Stomach (tissue), 9 donors: ENCODE measurements around the gene CACFD1. TPM values are rescaled to one million over a fixed set of nuclear protein-coding genes. Genes with fewer than 3 reads are reported as not detected.

ENCODE experiments used
- DNase-seq, 2 donors: peaks; one replicate each; pipeline versions ENCODE4 v3.0.0 to v3.0.0-alpha.2; 2013 to 2019
- H3K27ac ChIP-seq, 5 donors: fragments of 200-600 bp in 4 of 5; sonication (generic) in 4 of 5; one replicate each; pipeline ENCODE4 v1.5.1; 2013 to 2019; ENCODE audit warnings: mild to moderate bottlenecking in 1 of 5, moderate library complexity in 1 of 5
- H3K27me3 ChIP-seq, 3 donors: fragments of 200-600 bp; sonication (generic); one replicate each; pipeline ENCODE4 v1.5.1; 2017 to 2019; ENCODE audit warnings: mixed run types in 1 of 3
- H3K36me3 ChIP-seq, 4 donors: fragments of 200-600 bp; sonication (generic); 1 replicate in 3 of 4; 2 replicates in 1 of 4; pipeline ENCODE4 v1.5.1; 2016 to 2019
- H3K4me1 ChIP-seq, 4 donors: fragments of 200-600 bp; sonication (generic); one replicate each; pipeline ENCODE4 v1.5.1; 2016 to 2019
- H3K4me3 ChIP-seq, 4 donors: fragments of 200-600 bp; sonication (generic) in 3 of 4; one replicate each; pipeline ENCODE4 v1.5.1; 2016 to 2019; ENCODE audit warnings: mild to moderate bottlenecking in 1 of 4
- H3K9me3 ChIP-seq, 4 donors: fragments of 200-600 bp; sonication (generic); one replicate each; pipeline ENCODE4 v1.5.1; 2016 to 2019
- CTCF ChIP-seq, 7 experiments: fragments of 450-650 bp in 4 of 7; fragments of 200-600 bp in 3 of 7; sonication (generic) in 3 of 7; IDR thresholded peaks; one replicate each; pipeline ENCODE4 v1.5.1; 2016 to 2019; ENCODE audit warnings: antibody characterized with exemption in 7 of 7, control low read depth in 2 of 7, mild to moderate bottlenecking in 1 of 7
- EP300 ChIP-seq: sonication (generic); formaldehyde crosslinking; IDR thresholded peaks from one replicate; pipeline ENCODE4 v1.6.1; 2017; ENCODE audit warnings: antibody characterized with exemption
- POLR2A ChIP-seq, 4 donors: fragments of 450-650 bp; IDR thresholded peaks; one replicate each; pipeline ENCODE4 v1.6.1; 2016; ENCODE audit warnings: antibody characterized with exemption in 4 of 4, control low read depth in 2 of 4, mild to moderate bottlenecking in 1 of 4, moderate library complexity in 1 of 4
- POLR2AphosphoS5 ChIP-seq, 3 donors: sonication (generic); formaldehyde crosslinking; IDR thresholded peaks; one replicate each; pipeline ENCODE4 v1.6.1; 2016; ENCODE audit warnings: antibody characterized with exemption in 3 of 3
- whole genome bisulfite sequencing, 5 donors: extraction: QIAGEN DNeasy Blood & Tissue Kit in 3 of 5; methylation state at CpG; one replicate each; pipeline versions ENCODE4 v1.1.5 to v1.1.7; 2013 to 2018; 5-methylcytosine and 5-hydroxymethylcytosine counted together
- intact Hi-C: fragments of 100-400 bp; cut with DNase I; formaldehyde crosslinking; loops from one replicate; pipeline ENCODE4 v1.15.1; 2023; ENCODE audit warnings: low total_unique reads
- polyA plus RNA-seq, 3 donors: library from polyadenylated mRNA; stranded (reverse); fragments of 200-250 nt; gene quantifications; one replicate each; pipeline ENCODE4 v1.2.3, GENCODE V29; 2013
- total RNA-seq, 5 donors: library from RNA; depleted of rRNA; stranded (reverse); fragments of >200 nt; gene quantifications; one replicate each; pipeline versions ENCODE4 v1.1.0 to v1.2.3, GENCODE V29; 2014 to 2016
- donor health status: healthy with polysubstance abuse.
- donor health status: Bipolar disorder and iron deficiency.
- donor health status: healthy.

CACFD1 gene
- total and polyA plus RNA-seq, 8 donors = 11.7 to 74.2 (median 22.5) TPM

- peaks cover 14 to 64% (median 56%) of the 10 kb centered on the region in 4 donors for H3K36me3 ChIP-seq
- no peak overlapping the region for H3K4me3 ChIP-seq
- peaks cover 38 to 66% (median 38%) of the 10 kb centered on the region in 4 donors for H3K4me1 ChIP-seq
- DNase-seq = no peak
- WGBS, 5 donors = 63 to 77% (median 66%) methylated on average over 6 of the region's 6 CpGs
- no peaks in the 10 kb centered on the region for H3K9me3 ChIP-seq
- no peaks in the 10 kb centered on the region for H3K27me3 ChIP-seq
- H3K27ac ChIP-seq = no peak overlapping the region
- TF ChIP-seq CTCF (IDR thresholded peaks at IDR 0.05) = no peak
- no peak for TF ChIP-seq EP300
- no peak for TF ChIP-seq POLR2A (IDR thresholded peaks at IDR 0.05)
- intact Hi-C loops = no loop called here
Measured at GRCh38 chr9:133465984-133466383, 6.2 kb downstream of the CACFD1 start.

- TF ChIP-seq EP300 (no peak), POLR2AphosphoS5 (IDR thresholded peaks at IDR 0.05) (no peak), CTCF (IDR thresholded peaks at IDR 0.05) (no peak), POLR2A (IDR thresholded peaks at IDR 0.05) (no peak)
- 74 to 88% (median 81%) methylated on average over 9 to 10 of the region's 10 CpGs for WGBS, 5 donors
- intact Hi-C loops = no loop called here
- H3K36me3 ChIP-seq = peaks cover 14 to 64% (median 58%) of the 10 kb centered on the region in 4 donors
- no peaks in the 10 kb centered on the region for H3K9me3 ChIP-seq
- H3K27ac ChIP-seq = no peak overlapping the region
- DNase-seq = no peak
- H3K4me1 ChIP-seq = peaks cover 34 to 65% (median 36%) of the 10 kb centered on the region in 4 donors
- no peaks in the 10 kb centered on the region for H3K27me3 ChIP-seq
- no peak overlapping the region for H3K4me3 ChIP-seq
Measured at GRCh38 chr9:133467101-133467500, 7.3 kb downstream of the CACFD1 start.

GRCh38 chr9:133468374-133468773 lies 8.6 kb downstream of the CACFD1 start:
- no peak overlapping the region for H3K4me3 ChIP-seq
- no peak overlapping the region for H3K27ac ChIP-seq
- H3K4me1 ChIP-seq = peaks cover 25 to 52% (median 27%) of the 10 kb centered on the region in 4 donors
- 81 to 91% (median 90%) methylated on average over 4 to 11 of the region's 11 CpGs for WGBS, 5 donors
- no peak for DNase-seq
- H3K27me3 ChIP-seq = no peaks in the 10 kb centered on the region
- intact Hi-C loops = no loop called here
- no peaks in the 10 kb centered on the region for H3K9me3 ChIP-seq
- H3K36me3 ChIP-seq = peaks cover 14 to 61% (median 57%) of the 10 kb centered on the region in 4 donors
- TF ChIP-seq EP300 (no peak), POLR2AphosphoS5 (IDR thresholded peaks at IDR 0.05) (no peak), CTCF (IDR thresholded peaks at IDR 0.05) (no peak), POLR2A (IDR thresholded peaks at IDR 0.05) (no peak)

- Histone ChIP-seq H3K4me1 (peaks cover 25 to 48% (median 27%) of the 10 kb centered on the region in 4 donors), H3K4me3 (no peak overlapping the region), H3K36me3 (peaks cover 14 to 58% (median 54%) of the 10 kb centered on the region in 4 donors), H3K27ac (peak overlapping the region in 1 of 5 donors; percentile 58), H3K9me3 (no peaks in the 10 kb centered on the region), H3K27me3 (no peaks in the 10 kb centered on the region)
- TF ChIP-seq POLR2AphosphoS5 (IDR thresholded peaks at IDR 0.05) (no peak), EP300 (no peak), POLR2A (IDR thresholded peaks at IDR 0.05) (no peak)
- no peak for DNase-seq
- 84 to 95% (median 87%) methylated on average over 4 to 6 of the region's 6 CpGs for WGBS, 5 donors
- intact Hi-C loops = no loop called here
Measured at GRCh38 chr9:133468777-133469421, 9.1 kb downstream of the CACFD1 start.

- no peak for TF ChIP-seq CTCF (IDR thresholded peaks at IDR 0.05)
- no peak for TF ChIP-seq POLR2AphosphoS5 (IDR thresholded peaks at IDR 0.05)
- TF ChIP-seq EP300 = no peak
- no peak for TF ChIP-seq POLR2A (IDR thresholded peaks at IDR 0.05)
- 51 to 81% (median 57%) methylated on average over 9 to 16 of the region's 16 CpGs for WGBS, 5 donors
Measured at GRCh38 chr9:133470427-133470924, 10.7 kb downstream of the CACFD1 start.

More at GRCh38 chr9:133470427-133470924, 10.7 kb downstream of the CACFD1 start:
- Histone ChIP-seq H3K9me3 (no peaks in the 10 kb centered on the region), H3K27me3 (no peaks in the 10 kb centered on the region), H3K27ac (peak overlapping the region; percentile 13 to 60 (median 52)), H3K4me1 (peaks cover 25 to 40% (median 27%) of the 10 kb centered on the region in 4 donors), H3K4me3 (no peak overlapping the region), H3K36me3 (peaks cover 6 to 49% (median 43%) of the 10 kb centered on the region in 4 donors)
- DNase-seq = no peak
- intact Hi-C loops = no loop called here
